Stimulated activated CD8-positive, alpha-beta memory T cell treated with anti-CD3 and anti-CD28 coated beads, Interleukin-4, amount 100 ng/mL, for 1 hour (primary cell): ENCODE results near the gene NPB.

Experiments used
- DNase-seq, 2 donors: peaks; one replicate each; pipeline ENCODE4 v3.0.0-alpha.2; 2020; ENCODE audit warnings: low read depth in 2 of 2, low spot score in 1 of 2

Gene NPB

DNA sequence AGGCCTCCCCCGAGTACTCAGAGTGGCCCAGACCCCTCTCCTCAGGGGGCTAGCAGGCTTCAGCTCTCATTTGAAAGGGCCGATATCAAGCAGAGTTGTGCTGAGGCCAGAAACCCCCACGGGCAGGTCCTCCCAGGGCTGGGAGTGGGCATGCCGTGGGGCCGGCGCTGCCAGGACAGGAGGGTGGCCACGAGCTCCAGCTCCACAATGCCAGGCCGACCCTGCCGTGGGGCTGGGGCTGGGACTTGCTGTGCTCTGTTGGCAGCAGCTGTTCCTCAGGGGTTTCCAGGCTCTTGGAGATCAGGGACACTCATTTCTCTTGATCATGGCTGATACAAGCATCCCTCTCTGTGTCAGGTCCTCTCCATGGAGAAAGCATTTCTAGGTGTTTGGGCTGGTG, 3.2 kb upstream of the NPB start:
- no peak for DNase-seq

GRCh38 chr17:81899514-81900166, 2.4 kb upstream of the NPB start:
- DNase-seq: no peak

- no peak for DNase-seq
Observed at GRCh38 chr17:81900181-81900820, 1.7 kb upstream of the NPB start.

- DNase-seq: no peak
Observed at GRCh38 chr17:81901167-81902022, 643 bp upstream of the NPB start.

- DNase-seq: no peak
Observed at GRCh38 chr17:81902653-81903414, 796 bp downstream of the NPB start.

- DNase-seq: no peak
Observed at GRCh38 chr17:81903415-81903831, 1.4 kb downstream of the NPB start.

- DNase-seq: no peak
Observed at GRCh38 chr17:81903896-81904599, 2.0 kb downstream of the NPB start.

DNA sequence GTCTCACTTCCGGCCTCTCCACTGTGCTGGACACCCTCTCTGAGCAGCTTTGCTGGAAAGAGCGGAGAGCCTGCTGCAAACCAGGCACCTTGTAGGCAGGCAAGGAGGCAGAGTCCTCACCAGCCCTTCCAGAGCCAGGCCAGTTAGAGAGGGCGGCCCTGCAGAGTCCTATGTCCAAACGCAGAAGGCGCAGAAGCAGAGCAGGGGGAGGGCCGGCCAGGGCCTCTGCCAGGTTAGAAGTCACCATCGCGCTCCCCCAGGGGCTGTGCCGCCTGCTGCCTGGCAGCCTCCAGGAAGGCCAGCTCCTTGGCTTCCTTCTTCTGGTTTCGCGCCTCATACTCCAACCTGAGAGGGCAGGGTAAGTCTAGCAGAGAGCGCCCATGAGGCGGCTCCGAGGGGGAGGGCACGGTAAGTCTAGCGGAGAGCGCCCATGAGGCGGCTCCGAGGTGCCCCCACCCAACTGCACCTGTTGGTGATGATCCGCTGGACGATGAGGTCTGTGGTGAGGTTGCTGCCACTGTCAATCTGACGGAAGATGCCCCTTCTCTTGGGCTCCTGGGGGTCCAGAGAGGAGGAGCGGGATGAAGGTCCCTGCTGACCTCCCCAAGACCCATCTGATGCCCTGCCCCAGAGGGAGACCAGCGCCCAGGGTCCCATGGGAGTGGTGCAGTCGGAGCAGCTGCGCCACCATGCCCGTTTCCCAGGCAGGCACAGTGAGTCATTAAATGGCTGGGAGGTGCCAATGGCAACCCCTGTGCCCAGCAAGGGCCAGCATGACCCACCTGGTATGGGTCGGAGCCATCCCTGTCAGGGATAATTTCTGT, 2.8 kb downstream of the NPB start:
- DNase-seq: no peak

- DNase-seq: no peak
Observed at GRCh38 chr17:81905424-81905875, 3.4 kb downstream of the NPB start.

DNA sequence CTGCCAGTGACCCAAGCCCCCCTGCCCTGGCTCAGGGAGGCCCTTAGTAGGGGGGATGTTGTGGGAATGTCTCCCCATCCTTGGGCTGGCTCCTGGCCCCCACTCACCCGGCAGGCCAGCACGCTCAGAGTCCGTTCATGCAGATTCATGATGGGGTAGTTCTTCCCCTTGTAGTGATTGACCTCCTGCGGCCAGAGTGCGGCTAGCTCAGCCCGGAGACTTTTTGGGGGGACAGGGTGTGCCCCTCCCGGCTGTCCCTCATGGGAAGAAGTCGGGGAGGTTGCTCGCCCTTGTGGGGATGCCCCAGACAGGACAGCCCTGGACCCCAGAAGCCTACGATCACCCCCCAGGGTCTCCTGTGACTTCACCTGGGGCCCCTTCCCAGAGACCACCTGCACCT, 4.0 kb downstream of the NPB start:
- DNase-seq: no peak

GRCh38 chr17:81906476-81907218, 4.6 kb downstream of the NPB start:
- DNase-seq: no peak

DNA sequence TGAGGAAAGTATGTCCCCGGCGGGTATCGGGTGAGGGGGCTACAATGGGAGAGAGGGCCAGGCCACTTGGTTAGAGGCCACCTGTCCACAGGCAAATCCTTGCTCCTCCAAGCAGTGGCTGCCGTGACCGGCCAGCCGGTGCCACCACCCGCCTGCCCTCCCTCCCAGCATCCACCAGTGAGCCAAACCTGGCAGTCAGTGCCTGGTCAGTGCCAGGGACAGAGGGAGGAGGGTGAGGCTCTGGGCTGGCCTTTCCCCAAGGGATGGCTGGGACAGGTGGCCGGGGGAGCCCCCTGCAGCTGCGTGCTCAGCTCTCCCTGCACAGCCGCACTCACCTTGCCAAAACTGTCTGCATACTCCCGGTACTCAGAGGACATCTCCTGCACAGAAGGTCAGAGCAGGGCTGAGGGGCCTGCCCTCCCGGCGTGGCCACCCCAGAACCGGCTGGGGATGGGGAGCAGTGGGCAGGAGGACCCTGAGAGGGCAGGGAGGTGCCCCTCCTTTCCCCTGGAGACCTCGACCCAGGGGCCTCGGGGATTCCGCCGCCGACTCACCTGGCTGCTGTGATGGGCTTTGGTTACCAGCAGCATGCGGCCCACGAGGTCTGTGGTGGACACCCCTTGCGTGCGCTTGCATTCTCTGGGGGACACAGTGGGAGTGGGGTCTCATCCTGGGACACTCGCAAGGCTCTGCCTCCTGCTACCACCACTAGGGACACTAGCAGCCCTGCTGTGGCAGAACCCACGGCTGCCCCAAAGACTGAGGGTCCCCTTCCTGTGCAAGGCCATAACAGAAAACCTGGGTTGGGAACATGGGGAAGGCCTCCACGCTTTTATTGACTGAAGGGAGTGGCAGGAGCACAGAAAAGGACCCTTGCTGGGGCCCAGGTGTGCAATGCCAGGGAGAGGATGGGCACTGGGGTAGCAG, 5.4 kb downstream of the NPB start:
- no peak for DNase-seq

GRCh38 chr17:81908793-81909192, 6.8 kb downstream of the NPB start:
- no peak for DNase-seq

GRCh38 chr17:81909231-81909630, 7.2 kb downstream of the NPB start:
- no peak for DNase-seq

- no peak for DNase-seq
Observed at GRCh38 chr17:81909966-81910839, 8.2 kb downstream of the NPB start.

DNA sequence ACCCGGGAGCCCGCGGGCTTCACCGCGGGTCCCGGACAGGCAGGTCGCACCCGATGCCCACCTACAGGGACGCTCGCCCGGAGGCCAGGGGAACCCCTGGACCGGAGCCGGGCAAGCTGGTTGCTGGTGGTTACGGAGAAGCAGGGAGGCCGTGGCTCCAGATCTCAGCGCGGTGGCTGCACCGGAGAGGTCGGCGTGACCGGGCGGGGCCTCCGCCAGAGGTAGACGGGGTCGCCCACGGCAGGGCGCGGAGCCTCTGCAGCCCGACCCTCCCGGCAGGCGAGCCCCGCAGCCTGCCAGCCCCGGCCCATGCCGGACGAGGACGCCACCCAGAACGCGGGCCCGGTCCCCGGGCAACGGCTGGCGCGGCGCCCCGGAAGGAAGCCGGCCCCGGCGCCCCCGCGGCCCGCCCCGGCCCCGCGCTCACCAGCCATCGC, 8.8 kb downstream of the NPB start:
- no peak for DNase-seq
